HG03439 (cell line): ENCODE results near the gene MAU2.
A peak's percentile ranks its signal among the peaks of the same experiment; 100 is the strongest.
"Not testable (repeated sequence)": the region's sequence is repeated elsewhere in the genome, so short reads cannot be mapped to it uniquely, and the experiment has no call there.

Source experiments
- ATAC-seq: cut with Tn5 transposase; IDR thresholded peaks from one replicate; pipeline ENCODE4 v1.9.1; 2021; ENCODE audit warnings: mild to moderate bottlenecking, moderate library complexity; ENCODE audit not compliant: unreplicated experiment

The MAU2 gene

DNA sequence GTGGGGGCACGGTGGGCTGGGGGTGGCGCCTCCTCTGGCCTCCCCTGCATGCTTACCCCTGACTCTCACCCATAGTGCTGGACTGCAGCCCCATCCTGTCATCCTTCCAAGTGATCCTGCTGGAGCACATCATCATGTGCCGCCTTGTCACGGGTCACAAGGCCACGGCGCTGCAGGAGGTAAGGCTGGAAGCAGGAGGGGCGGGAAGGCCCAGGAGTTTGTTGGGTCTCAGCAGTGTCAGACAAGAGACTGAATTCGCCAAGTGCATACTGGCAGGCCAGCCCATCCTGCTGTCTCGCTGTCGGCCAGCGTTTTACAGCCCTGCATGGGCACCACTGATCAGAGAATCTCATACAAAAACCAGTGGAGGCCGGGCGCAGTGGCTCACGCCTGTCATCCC, 23.1 kb downstream of the MAU2 start:
- no peak for ATAC-seq

DNA sequence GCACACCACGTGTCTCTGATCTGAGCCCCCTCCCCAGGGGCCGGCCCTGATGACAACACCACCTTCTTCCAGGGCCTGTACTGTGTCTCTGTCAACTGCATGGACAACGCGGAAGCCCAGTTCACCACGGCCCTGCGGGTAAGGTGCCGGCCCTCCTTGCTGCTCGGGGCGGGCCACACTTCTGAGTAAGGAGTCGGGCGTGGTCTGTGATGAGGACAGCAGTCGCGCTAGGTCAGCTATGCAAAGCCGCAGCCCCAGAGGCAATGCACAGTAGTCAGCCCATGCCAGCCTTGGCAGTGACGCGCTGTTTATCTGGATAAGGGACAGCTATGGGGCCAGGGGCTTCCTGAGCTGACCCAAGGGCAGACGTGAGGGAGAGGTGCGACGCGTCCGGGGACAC, 24.6 kb downstream of the MAU2 start:
- no peak for ATAC-seq

DNA sequence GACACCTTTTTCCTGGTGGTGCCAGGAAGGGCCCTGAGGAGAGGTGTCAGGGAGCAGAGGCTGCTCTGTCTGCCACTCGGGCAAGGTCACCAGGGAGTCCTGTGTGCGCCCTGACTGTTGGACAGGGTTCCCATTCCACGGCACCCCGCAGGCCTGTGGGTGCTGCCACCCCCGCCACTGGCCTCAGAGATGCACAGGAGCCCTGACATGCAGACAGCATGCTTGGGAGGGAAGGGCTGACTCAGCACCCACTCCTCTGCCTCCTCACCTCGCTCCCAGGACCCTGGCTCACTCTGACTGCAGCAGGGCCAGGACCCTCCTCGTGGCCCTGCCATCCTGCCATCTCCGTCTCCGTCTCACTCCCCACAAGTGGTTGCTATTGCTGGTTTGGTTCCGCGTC, 25.3 kb downstream of the MAU2 start:
- ATAC-seq, result no peak

DNA sequence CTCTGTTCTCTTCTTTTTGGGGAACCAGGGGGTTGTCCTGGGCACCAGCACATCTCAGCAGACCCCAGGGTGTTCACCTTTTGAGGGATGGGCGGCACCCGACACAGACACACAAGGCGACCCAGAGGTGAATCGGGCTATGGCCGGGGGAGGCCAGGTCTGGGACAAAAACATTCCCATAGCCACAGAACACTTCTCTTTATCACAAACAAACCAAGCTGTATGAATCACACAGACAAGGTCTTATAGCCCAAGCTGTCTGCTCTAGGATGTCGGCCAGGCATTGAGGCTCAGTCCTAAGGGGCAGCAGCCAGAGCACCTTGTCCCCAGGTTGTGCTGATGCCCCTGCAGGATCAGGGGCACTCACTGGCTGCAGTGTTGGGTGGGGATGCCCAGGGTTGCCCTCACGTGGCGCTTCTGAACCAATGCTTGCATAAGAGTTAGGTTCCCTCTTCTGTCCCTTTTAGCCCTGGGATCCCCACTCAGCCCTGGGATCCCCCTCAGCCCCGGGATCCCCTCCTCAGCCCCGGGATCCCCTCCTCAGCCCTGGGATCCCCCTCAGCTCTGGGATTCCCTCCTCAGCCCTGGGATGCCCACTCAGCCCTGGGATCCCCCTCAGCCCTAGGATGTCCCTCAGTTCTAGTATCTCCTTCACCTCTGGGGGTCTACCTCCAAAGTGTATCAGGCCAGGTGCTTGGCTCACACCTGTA, 26.9 kb downstream of the MAU2 start:
- no peak for ATAC-seq

DNA sequence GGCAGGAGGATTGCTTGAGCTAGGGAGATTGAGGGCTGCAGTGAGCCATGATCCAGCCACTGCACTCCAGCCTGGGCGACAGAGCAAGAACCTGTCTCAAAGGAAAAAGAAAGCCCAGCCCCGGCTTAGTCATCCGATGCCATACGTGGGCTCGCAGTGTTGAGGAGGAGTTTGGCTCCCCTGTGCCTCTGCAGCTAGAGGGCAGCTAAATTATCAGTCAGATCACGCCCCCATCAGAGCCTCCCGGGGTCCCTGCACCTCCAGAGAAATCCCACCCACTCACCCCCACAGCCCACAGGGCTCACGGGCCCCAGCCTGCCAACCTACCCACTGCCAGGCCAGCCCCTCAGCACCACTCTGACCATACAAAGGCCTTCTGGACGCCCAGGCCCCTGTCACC, 27.6 kb downstream of the MAU2 start:
- no peak for ATAC-seq

DNA sequence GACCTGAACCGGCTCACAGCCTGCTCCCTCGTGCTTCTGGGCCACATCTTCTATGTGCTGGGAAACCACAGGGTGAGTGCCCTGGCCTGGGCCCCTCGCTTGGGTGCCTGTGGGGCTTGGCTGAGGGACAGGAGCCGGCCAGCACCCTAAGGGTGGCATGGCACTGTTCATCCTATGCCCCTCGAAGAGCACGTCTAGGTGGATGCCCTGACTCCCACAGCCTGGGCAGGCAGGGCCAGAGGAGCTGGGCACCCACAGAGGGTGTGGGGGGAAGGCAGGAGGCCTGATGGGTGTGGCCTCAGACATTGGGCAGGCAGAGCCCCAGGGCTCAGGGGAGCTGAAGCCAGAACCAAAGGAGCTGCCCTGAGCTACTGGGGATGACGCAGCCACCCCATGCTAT, 28.7 kb downstream of the MAU2 start:
- ATAC-seq, result no peak

DNA sequence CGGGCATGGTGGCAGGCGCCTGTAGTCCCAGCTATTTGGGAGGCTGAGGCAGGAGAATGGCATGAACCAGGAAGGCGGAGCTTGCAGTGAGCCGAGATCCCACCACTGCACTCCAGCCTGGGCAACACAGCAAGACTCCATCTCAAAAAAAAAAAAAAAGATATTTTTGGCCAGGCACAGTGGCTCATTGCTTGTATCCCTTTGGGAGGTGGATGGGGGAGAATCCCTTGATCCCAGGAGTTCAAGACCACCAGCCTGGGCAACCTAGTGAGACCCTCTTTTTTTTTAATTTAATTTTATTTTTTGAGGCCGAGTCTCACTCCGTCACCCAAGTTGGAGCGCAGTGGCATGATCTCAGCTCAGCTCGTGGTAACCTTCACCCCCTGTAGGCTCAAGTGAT, 30.1 kb downstream of the MAU2 start:
- not testable (repeated sequence) for ATAC-seq

DNA sequence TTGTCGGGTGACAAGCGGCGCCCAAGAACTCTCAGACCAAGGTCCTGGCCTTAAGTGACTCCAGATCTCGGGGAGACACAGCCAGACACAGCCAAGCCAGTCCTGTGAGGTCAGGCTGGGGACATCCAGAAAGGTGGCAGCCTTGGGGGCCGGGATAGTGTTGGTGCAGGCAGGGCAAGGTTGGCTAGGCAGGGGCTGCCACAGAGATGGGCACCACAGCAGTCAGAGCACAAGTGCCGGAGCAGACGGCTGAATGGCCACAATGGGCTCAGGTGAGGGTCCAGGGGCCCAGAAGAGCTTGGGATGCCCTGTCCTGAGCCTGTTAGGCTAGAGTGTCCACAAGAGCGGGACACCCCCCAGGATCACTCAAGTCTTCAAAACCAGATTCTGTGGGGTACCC, 32.2 kb downstream of the MAU2 start:
- ATAC-seq, result no peak

DNA sequence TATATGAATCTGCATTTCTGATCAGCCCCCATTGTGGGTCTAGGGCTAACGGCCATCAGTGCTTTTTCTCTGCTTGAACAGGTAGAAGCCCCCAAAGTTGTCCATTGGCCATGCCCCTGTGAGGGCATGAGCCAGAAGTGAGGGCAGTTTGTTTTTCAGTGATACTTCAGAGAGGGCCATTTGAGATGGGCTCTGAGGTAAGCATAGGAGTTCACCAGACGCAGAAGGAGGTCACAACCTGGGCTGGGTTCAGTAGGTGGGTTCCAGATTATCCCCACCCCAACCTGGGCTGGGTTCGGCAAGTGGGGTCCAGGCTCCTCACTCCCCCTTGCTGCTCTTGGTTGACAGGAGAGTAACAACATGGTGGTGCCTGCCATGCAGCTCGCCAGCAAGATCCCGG, 33.4 kb downstream of the MAU2 start:
- ATAC-seq, result no peak

DNA sequence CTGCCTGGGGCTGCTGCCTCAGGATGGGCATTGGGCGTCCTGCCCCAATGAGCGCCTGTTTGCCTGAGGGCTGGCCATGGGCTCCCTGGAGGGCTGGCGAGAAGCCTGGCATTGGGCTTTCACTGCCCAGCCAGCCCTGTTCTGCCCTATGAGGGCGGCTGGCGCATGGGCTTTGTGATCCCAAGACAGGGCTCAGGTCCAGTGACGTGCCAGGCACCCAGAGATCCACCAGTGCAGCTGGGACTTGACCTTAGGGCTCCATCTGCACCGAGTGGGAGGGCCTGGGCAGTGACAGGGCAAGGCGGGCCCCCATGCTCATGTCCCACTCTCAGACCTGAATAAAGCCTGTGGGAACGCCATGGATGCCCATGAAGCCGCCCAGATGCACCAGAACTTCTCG, 34.3 kb downstream of the MAU2 start:
- no peak for ATAC-seq

DNA sequence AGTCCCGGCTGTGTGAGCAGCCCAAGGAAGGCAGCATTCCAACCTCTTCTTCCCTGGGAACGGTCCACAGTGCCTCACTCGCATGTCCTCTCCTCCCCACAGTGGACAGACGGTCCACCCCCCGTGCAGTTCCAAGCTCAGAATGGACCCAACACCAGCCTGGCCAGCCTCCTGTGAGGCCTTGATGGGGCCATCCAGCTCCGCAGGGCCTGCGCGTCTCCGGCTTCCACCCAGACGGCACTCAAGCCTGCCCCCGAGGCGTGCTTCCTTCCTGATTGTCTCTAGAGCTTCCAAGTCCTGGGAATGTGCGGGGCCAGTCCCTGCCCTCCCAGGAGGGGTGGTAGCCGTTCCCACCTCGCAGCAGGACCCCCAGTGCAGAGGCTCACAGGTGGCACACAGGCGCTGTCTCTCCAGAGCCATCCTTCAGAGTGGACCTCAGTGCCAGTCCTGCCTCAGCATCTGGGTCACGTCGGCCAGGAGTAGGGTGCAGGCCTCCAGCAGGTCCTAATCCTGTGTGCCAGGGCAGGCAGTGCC, 35.0 kb downstream of the MAU2 start:
- no peak for ATAC-seq

DNA sequence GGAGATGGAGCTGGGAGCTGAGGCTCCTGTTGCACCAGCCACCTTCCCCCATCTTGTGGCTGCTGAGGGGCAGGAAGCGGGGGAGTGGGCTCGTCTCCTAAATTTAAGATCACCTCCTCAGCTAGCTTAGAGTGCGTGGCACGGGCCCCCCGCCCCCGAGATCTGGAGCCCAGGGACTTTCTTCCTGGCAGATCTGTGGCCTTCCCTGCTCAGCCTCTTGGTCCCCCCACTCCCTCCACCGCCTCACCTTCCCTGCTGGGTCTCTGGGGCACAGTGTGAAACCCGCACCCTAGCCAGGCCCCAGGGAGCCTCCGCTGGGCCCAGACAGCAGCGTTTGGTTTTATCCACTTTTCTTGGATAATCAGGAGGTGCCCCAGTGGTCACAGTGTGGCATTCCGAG, 35.9 kb downstream of the MAU2 start:
- no peak for ATAC-seq

DNA sequence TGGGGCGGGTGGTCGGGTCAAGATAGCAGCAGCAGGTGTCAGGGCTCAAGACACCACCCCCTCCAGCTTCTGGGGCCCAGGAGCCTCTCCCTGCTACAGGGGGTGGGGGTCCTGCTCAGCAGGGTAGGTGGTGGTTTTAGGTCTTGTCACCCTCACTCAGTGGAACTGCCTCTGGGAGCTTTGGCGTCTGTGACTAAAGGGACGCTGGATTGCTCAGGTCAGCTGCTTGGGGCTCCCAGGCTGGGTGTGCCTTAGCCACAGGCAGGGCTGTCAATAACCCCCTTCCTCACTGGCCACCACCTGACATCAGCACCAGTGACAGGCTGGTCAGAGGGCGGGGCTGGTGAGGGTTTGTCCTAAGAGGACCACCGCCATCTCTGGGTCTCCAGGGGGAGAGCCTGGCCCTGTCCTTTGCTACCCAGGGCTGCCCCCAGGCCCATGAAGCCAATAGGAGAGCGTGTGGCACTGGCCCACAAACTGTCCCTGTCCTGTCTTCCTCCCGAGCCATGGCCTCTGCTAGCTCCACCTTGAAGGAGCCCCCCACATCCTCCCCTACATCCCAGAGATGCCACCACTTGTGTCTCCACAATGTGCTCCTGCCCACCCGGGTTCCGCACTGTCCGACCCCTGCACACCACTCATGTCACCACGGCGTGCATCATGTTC, 36.4 kb downstream of the MAU2 start:
- ATAC-seq, result no peak

DNA sequence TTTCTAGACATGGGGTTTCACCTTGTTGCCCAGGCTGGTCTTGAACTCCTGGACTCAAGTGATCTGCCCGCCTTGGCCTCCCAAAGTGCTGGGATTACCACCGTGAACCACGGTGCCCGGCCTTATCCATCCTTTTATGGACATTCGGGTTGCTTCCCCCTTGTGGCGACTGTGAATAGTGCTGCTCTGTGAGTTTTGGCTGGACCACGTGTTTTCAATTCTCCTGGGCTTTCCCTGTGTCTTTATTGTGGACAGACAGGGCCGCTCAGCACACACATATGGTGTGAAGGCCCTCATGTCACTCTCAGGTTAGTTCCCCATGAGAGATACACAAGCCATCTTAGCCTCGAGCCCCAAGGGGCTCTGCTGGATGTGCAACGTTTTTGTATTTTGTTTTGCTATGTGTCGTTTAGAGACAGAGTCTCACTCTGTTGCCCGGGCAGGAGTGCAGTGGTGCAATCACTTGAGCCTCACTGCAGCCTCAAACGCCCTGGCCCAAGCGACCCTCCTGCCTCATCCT, 40.5 kb downstream of the MAU2 start:
- peak; percentile 54 for ATAC-seq

DNA sequence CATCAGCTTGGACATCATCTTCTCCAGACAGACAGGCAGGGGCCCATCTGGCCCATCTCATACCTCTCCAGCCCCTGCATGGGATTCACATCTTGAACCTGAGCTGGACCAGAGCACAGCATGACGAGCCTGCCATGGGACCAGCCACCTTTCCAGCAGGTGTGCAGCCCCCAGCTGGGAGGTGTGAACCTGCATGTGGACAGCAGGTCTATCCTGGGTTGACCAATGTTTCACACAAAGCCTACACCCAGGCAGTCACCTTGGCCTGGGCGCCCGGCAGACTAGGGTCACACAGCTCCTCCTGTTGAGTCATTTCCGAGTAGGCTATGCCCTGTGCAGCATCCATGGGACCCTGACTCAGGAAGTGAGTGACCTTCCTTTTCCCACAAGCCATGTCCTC, 41.4 kb downstream of the MAU2 start:
- ATAC-seq, result no peak

DNA sequence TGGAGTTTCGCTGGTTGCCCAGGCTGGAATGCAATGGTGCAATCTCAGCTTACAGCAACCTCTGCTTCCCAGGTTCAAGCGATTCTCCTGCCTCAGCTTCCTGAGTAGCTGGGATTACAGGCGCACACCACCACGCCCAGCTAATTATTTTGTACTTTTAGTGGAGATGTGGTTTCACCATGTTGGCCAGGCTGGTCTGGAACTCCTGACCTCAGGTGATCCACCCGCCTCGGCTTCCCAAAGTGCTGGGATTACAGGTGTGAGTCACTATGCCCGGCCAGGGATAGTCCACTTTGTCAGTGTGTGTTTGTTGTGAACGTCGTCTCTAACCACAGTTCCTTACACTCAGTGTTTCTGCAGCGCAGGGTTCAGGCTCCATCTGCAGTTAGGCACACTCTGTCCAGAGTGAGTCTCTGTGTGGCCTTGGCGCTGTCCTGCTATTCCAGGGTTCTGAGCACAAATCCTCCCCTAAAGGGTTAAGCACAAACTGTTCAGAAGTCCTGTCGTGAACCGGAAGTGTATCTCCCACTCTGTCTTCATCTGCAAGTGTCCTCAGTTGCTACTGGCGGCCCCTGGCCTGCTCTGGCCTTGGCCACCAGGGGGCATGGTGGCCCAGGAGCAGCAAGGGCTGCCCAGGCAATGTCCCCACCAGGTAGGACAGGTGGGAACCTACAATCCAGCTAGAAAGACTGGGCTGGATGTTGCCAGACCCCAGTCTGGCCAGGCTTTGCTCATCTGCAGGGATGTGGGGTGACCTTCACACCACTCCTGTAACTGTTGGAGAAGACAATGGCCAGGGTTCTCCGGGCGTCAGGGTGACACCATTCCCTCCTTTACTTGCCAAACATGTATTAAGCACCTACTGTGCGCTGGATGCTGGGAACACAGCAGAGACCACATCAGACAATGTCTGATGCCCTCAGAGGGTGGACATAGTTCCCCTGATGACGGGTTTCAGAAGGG, 46.1 kb downstream of the MAU2 start:
- peak; percentile 64 for ATAC-seq

DNA sequence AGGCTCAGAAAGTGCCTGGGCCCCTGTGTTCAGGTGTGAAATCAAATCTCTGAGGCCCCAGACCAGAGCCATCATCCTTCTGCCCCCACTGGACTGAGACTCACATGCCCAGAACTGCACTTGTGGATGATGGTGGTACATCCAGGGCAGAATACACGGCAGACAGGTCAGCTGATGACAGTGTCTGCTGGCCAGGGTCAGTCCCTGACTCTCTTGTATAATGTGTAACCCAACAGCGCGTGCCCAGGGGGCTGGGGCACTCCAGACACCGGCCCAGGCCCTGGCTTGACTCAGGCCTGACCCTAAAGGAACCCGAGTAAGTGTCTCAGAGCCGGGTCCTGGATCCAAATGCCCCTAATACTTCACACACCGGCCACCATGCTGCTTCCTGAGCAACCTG, 47.5 kb downstream of the MAU2 start:
- no peak for ATAC-seq

DNA sequence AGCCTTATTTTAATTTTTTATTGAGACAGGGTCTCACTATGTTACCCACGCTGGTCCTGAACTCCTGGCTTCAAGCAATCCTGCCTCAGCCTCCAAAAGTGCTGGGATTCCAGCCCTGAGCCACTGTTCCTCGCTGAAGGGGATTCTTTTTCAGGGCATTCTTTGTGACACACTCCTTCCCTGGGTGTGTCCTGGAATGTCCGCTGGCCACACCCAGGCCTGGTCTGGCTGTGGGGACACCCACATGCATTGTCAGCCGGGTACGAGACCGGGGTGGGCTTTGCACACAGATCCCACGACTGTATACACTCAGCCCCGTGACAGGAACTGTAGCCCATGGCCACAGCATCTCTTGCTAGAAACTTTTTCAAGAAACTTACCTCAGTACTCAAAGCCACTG, 50.4 kb downstream of the MAU2 start:
- no peak for ATAC-seq

DNA sequence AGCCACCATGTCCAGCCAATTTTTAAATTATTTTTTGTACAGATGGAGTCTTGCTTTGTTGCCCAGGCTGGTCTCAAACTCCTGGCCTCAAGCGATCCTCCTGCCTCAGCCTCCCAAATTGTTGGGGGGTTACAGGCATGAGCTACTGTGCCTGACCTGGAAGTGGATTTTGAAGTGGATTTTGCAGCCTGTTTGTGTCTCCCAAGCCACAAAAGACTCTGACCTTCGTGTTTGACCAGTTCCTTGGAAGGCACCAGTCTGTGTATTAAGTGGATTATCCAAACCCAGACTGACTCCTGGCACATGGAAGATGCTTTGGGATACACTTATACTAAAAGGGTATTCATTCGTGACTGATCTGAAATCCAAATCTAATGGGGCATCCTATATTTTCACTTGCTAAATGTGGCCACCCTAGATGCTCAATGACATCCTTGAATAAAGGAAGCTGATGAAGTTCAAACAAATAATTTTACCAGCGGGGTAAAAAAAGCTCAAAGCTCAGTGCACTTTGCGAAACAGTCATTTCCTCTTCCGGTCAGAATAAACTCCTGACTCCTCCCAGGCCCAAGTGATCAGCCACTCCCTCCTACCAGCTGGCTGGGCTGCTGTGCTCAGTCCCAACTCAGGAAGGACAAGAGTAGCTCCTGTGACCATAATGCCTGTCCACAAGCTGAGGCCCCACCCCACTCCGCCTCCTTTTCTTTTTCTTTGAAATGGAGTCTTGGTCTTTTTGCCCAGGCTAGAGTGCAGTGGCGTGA, 52.2 kb downstream of the MAU2 start:
- peak; percentile 61 for ATAC-seq

DNA sequence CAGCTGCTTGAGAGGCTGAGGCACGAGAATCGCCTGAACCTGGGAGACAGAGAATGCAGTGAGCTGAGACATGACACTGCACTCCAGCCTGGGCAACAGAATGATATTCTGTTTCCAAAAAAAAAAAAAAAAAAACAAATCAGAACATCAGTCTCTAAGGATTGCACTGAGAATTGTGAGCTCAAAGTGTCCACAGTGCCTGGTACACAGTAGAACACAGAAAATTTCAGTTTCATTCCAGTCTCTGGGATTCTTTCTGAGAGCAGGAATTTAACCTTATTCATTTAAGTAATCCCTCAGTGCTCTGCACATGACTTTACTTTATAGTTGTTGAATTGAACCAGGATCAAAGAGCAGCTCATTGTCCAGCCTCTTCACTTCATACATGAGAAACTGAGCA, 58.9 kb downstream of the MAU2 start:
- ATAC-seq, result no peak

DNA sequence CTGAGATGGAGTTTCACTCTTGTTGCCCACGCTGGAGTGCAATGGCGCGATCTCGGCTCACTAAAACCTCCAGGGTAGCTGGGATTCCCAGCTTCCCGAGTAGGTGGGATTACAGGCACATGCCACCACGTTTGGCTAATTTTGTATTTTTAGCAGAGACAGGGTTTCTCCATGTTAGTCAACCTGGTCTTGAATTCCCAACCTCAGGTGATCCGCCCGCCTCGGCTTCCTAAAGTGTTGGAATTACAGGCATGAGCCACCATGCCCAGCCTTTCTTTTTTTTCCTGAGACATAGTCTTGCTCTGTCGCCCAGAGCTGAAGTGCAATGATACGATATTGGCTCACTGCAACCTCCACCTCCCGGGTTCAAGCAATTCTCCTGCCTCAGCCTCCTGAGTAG, 59.7 kb downstream of the MAU2 start:
- not testable (repeated sequence) for ATAC-seq
